Measurements from ENCODE around the gene FBLN1. TPM values are rescaled to one million over a fixed set of nuclear protein-coding genes. Genes with fewer than 3 reads are reported as not detected.

Gene FBLN1
- total RNA-seq, 1 experiment from 2014 or later, result 23.4 TPM

DNA sequence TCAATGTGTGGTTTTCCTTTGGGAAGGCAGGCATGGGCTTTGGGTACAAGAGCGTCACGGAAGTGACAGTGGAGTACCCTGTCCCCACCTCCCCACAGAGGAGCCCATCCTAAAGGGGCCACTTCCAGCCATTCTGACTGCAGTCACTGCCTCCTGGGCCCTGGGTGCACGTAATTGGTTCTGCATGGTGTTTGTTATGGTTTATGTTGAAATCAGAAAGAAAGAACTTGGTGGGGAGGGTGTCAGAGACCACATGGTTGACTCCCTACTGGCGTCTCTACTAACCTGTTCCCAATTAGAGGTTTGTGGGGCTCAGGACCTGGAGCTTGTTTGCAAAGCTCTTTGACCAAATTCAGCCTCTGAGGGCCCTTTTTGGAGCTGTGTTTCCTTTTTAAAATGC is 48.4 kb upstream of the FBLN1 start:
- Histone ChIP-seq H3K79me2 (ENCODE audit: insufficient read depth, low read length) (no peaks in the 10 kb centered on the region), H3K36me3 (ENCODE audit: control insufficient read depth in 1 of 2, insufficient read depth in 2 of 2, low read length in 2 of 2) (no peaks in the 10 kb centered on the region), H3K4me2 (ENCODE audit: low read length) (no peak overlapping the region), H3K9me2 (ENCODE audit: insufficient read depth) (no peaks in the 10 kb centered on the region), H3K4me1 (ENCODE audit: control insufficient read depth in 1 of 2, insufficient read depth in 2 of 2, low read length in 2 of 2) (no peaks in the 10 kb centered on the region), H3K9me3 (ENCODE audit: control insufficient read depth in 1 of 2, insufficient read depth in 1 of 2, low read depth in 1 of 2, low read length in 2 of 2) (no peaks in the 10 kb centered on the region), H3K9ac (ENCODE audit: low read length) (no peak overlapping the region), H4K20me1 (ENCODE audit: insufficient read depth) (no peaks in the 10 kb centered on the region), H3K27me3 (ENCODE audit: insufficient read depth, low read length) (no peaks in the 10 kb centered on the region), H3K27ac (ENCODE audit: low read depth, low read length) (no peak overlapping the region), H2AFZ (ENCODE audit: low read depth, low read length, poor library complexity, severe bottlenecking) (no peak overlapping the region), H3K4me3 (replicated peaks in 1 of 2; ENCODE audit: low read depth in 1 of 2, low read length in 2 of 2) (no peak overlapping the region)
- no peak for TF ChIP-seq RAD21 (IDR thresholded peaks at IDR 0.05; ENCODE audit: low read depth)
- TF ChIP-seq JUND (IDR thresholded peaks at IDR 0.05), result no peak
- TF ChIP-seq SP1 (IDR thresholded peaks at IDR 0.05; ENCODE audit: low read depth), result no peak
- no peak for TF ChIP-seq CEBPB (IDR thresholded peaks at IDR 0.05; ENCODE audit: low read depth)
- TF ChIP-seq ATF3 (IDR thresholded peaks at IDR 0.05), result no peak
- TF ChIP-seq ELF1 (IDR thresholded peaks at IDR 0.05; ENCODE audit: borderline replicate concordance, low read depth), result no peak
- TF ChIP-seq POLR2A (IDR thresholded peaks at IDR 0.05; ENCODE audit: borderline replicate concordance, extremely low read depth, insufficient read depth, insufficient read length), result no peak
- TF ChIP-seq EGR1 (IDR thresholded peaks at IDR 0.05; ENCODE audit: low read depth), result no peak
- no peak for TF ChIP-seq EZH2phosphoT487 (IDR thresholded peaks at IDR 0.05; ENCODE audit: borderline replicate concordance)
- TF ChIP-seq, protein P1, sequence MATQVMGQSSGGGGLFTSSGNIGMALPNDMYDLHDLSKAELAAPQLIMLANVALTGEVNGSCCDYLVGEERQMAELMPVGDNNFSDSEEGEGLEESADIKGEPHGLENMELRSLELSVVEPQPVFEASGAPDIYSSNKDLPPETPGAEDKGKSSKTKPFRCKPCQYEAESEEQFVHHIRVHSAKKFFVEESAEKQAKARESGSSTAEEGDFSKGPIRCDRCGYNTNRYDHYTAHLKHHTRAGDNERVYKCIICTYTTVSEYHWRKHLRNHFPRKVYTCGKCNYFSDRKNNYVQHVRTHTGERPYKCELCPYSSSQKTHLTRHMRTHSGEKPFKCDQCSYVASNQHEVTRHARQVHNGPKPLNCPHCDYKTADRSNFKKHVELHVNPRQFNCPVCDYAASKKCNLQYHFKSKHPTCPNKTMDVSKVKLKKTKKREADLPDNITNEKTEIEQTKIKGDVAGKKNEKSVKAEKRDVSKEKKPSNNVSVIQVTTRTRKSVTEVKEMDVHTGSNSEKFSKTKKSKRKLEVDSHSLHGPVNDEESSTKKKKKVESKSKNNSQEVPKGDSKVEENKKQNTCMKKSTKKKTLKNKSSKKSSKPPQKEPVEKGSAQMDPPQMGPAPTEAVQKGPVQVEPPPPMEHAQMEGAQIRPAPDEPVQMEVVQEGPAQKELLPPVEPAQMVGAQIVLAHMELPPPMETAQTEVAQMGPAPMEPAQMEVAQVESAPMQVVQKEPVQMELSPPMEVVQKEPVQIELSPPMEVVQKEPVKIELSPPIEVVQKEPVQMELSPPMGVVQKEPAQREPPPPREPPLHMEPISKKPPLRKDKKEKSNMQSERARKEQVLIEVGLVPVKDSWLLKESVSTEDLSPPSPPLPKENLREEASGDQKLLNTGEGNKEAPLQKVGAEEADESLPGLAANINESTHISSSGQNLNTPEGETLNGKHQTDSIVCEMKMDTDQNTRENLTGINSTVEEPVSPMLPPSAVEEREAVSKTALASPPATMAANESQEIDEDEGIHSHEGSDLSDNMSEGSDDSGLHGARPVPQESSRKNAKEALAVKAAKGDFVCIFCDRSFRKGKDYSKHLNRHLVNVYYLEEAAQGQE (IDR thresholded peaks at IDR 0.05; ENCODE audit: low read depth), result no peak
- TF ChIP-seq, protein P2, sequence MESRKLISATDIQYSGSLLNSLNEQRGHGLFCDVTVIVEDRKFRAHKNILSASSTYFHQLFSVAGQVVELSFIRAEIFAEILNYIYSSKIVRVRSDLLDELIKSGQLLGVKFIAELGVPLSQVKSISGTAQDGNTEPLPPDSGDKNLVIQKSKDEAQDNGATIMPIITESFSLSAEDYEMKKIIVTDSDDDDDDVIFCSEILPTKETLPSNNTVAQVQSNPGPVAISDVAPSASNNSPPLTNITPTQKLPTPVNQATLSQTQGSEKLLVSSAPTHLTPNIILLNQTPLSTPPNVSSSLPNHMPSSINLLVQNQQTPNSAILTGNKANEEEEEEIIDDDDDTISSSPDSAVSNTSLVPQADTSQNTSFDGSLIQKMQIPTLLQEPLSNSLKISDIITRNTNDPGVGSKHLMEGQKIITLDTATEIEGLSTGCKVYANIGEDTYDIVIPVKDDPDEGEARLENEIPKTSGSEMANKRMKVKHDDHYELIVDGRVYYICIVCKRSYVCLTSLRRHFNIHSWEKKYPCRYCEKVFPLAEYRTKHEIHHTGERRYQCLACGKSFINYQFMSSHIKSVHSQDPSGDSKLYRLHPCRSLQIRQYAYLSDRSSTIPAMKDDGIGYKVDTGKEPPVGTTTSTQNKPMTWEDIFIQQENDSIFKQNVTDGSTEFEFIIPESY (IDR thresholded peaks at IDR 0.05; ENCODE audit: extremely low read depth, insufficient replicate concordance, low read length), result no peak
- TF ChIP-seq FOSL1 (IDR thresholded peaks at IDR 0.05; ENCODE audit: low read depth), result no peak
- no peak for TF ChIP-seq CBX3 (IDR thresholded peaks at IDR 0.05; ENCODE audit: low read depth)
- DNase-seq (ENCODE audit: low read depth, low spot score), result no peak
- RAD21 ChIA-PET (ENCODE audit: low non-redundant PET in 1 of 2, low total read pairs in 2 of 2, uncharacterized antibody in 2 of 2, unreplicated experiment in 2 of 2), result no interaction called here
- no peak for ATAC-seq
- CTCF ChIA-PET, result no interaction called here
- no TSS peak for BruUV-seq (replicated peaks)
- intact Hi-C loops (cut with micrococcal nuclease), result no loop called here
- POLR2A ChIA-PET, result no interaction called here

All from HCT116 (cell line).